GM12878 (cell line): Measurements from ENCODE around the gene OXA1L.

Source experiments
- ASH2L ChIP-seq: fragments of 300-600, 200-600 bp; sonication (generic); IDR thresholded peaks from 2 replicates; pipeline ENCODE4 v1.6.1; 2017; ENCODE audit warnings: low read depth, mild to moderate bottlenecking, borderline replicate concordance
- CEBPB ChIP-seq, 2 experiments: fragments of 150-350 bp in 1 of 2; IDR thresholded peaks; 2 replicates each; pipeline ENCODE4 v1.6.1; 2012 to 2014; ENCODE audit warnings: low read depth in 2 of 2, low read length in 2 of 2, borderline replicate concordance in 1 of 2, inconsistent platforms in 1 of 2
- CHD2 ChIP-seq: IDR thresholded peaks from 2 replicates; pipeline ENCODE4 v1.6.1; 2011; ENCODE audit warnings: low read depth, low read length, improper control_type of control experiment, borderline replicate concordance
- EP300 ChIP-seq, 2 experiments: fragments of 150-350 bp in 1 of 2; IDR thresholded peaks; 2 replicates each; pipeline ENCODE4 v1.6.1; 2011 to 2012; ENCODE audit warnings: low read depth in 2 of 2, low read length in 2 of 2, borderline replicate concordance in 1 of 2, improper control_type of control experiment in 1 of 2, inconsistent platforms in 1 of 2; ENCODE audit not compliant: control insufficient read depth in 1 of 2
- FOXK2 ChIP-seq: fragments of 450-650 bp; IDR thresholded peaks from 2 replicates; pipeline ENCODE4 v1.6.1; 2017; ENCODE audit warnings: mild to moderate bottlenecking, moderate library complexity
- MYC ChIP-seq: IDR thresholded peaks from 2 replicates; pipeline ENCODE4 v1.6.1; 2011; ENCODE audit warnings: mild to moderate bottlenecking, low read length, moderate library complexity, inconsistent platforms; ENCODE audit not compliant: insufficient read depth, insufficient replicate concordance, insufficient read length, severe bottlenecking
- NFIC ChIP-seq: IDR thresholded peaks from 2 replicates; pipeline ENCODE4 v1.6.1; 2012; ENCODE audit warnings: low read depth, mild to moderate bottlenecking, inconsistent platforms, low read length, moderate library complexity
- NR2C2 ChIP-seq: IDR thresholded peaks from 2 replicates; pipeline ENCODE4 v1.6.1; 2011; ENCODE audit warnings: borderline replicate concordance, low read depth; ENCODE audit not compliant: control insufficient read depth, insufficient read length
- TBL1XR1 ChIP-seq: IDR thresholded peaks from 2 replicates; pipeline ENCODE4 v1.6.1; 2012; ENCODE audit warnings: low read depth, low read length, improper control_type of control experiment
- YY1 ChIP-seq: IDR thresholded peaks from 2 replicates; pipeline ENCODE4 v1.6.1; 2011; ENCODE audit warnings: low read depth, mild to moderate bottlenecking, low read length
- TF ChIP-seq, protein P1 (sequence below): IDR thresholded peaks from 2 replicates; pipeline ENCODE4 v1.6.1; 2012; ENCODE audit warnings: low read depth, low read length, improper control_type of control experiment
- TF ChIP-seq, protein P2 (sequence below), 3 experiments: IDR thresholded peaks in 2 of 3; conservative IDR thresholded peaks in 1 of 3; 2 replicates each; pipeline ENCODE4 v1.5.1; 2011; ENCODE audit warnings: low read depth in 3 of 3, low read length in 3 of 3, mild to moderate bottlenecking in 3 of 3, control low read depth in 2 of 3, moderate library complexity in 2 of 3, inconsistent platforms in 1 of 3, mixed read lengths in 1 of 3; ENCODE audit not compliant: control insufficient read depth in 2 of 3, insufficient read depth in 1 of 3; ENCODE audit errors: extremely low read depth in 1 of 3
- TF ChIP-seq, protein P3 (sequence below): fragments of 450-650 bp; IDR thresholded peaks from 2 replicates; pipeline ENCODE4 v1.6.1; 2018; ENCODE audit warnings: borderline replicate concordance, mild to moderate bottlenecking; ENCODE audit not compliant: partially characterized antibody
- TF ChIP-seq, protein P4 (sequence below): IDR thresholded peaks from 2 replicates; pipeline ENCODE4 v1.6.1; 2012; ENCODE audit warnings: low read length, inconsistent platforms

DNA sequence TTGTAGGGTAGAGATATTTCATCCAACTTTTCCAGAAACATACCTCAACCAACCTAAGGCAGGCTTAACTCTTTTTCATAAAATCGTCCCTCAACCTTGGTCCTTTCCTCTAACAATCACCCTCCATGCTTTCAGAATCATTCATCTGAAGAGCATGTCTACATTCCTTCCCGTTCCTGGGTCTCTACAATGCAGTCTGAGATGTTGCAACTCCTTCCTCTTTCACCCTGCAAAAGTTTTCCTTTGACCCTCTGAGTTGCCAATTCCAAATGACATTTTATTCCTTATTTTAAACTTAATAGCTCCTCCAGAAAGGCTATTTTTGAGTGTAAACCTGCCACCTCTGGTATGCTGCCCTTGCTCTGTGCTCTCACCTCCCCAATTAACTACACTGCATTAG, 32.0 kb downstream of the OXA1L start:
- TF ChIP-seq, protein P1, sequence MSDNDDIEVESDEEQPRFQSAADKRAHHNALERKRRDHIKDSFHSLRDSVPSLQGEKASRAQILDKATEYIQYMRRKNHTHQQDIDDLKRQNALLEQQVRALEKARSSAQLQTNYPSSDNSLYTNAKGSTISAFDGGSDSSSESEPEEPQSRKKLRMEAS = no peak
- TF ChIP-seq CHD2 = no peak
- TF ChIP-seq CEBPB (IDR thresholded peaks at IDR 0.05; ENCODE audit: borderline replicate concordance in 1 of 2, low read depth in 2 of 2, low read length in 2 of 2) = no peak
- TF ChIP-seq, protein P2, sequence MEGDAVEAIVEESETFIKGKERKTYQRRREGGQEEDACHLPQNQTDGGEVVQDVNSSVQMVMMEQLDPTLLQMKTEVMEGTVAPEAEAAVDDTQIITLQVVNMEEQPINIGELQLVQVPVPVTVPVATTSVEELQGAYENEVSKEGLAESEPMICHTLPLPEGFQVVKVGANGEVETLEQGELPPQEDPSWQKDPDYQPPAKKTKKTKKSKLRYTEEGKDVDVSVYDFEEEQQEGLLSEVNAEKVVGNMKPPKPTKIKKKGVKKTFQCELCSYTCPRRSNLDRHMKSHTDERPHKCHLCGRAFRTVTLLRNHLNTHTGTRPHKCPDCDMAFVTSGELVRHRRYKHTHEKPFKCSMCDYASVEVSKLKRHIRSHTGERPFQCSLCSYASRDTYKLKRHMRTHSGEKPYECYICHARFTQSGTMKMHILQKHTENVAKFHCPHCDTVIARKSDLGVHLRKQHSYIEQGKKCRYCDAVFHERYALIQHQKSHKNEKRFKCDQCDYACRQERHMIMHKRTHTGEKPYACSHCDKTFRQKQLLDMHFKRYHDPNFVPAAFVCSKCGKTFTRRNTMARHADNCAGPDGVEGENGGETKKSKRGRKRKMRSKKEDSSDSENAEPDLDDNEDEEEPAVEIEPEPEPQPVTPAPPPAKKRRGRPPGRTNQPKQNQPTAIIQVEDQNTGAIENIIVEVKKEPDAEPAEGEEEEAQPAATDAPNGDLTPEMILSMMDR (IDR thresholded peaks at IDR 0.05 in 2 of 3, conservative IDR thresholded peaks at IDR 0.05 in 1 of 3; ENCODE audit: control insufficient read depth in 2 of 3, extremely low read depth in 1 of 3, insufficient read depth in 1 of 3, low read depth in 3 of 3, low read length in 3 of 3) = no peak
- TF ChIP-seq FOXK2 = no peak
- TF ChIP-seq NFIC = no peak
- no peak for TF ChIP-seq TBL1XR1
- no peak for TF ChIP-seq NR2C2
- TF ChIP-seq YY1 = no peak
- TF ChIP-seq, protein P3, sequence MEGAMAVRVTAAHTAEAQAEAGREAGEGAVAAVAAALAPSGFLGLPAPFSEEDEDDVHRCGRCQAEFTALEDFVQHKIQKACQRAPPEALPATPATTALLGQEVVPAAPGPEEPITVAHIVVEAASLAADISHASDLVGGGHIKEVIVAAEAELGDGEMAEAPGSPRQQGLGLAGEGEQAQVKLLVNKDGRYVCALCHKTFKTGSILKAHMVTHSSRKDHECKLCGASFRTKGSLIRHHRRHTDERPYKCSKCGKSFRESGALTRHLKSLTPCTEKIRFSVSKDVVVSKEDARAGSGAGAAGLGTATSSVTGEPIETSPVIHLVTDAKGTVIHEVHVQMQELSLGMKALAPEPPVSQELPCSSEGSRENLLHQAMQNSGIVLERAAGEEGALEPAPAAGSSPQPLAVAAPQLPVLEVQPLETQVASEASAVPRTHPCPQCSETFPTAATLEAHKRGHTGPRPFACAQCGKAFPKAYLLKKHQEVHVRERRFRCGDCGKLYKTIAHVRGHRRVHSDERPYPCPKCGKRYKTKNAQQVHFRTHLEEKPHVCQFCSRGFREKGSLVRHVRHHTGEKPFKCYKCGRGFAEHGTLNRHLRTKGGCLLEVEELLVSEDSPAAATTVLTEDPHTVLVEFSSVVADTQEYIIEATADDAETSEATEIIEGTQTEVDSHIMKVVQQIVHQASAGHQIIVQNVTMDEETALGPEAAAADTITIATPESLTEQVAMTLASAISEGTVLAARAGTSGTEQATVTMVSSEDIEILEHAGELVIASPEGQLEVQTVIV = no peak
- TF ChIP-seq, protein P4, sequence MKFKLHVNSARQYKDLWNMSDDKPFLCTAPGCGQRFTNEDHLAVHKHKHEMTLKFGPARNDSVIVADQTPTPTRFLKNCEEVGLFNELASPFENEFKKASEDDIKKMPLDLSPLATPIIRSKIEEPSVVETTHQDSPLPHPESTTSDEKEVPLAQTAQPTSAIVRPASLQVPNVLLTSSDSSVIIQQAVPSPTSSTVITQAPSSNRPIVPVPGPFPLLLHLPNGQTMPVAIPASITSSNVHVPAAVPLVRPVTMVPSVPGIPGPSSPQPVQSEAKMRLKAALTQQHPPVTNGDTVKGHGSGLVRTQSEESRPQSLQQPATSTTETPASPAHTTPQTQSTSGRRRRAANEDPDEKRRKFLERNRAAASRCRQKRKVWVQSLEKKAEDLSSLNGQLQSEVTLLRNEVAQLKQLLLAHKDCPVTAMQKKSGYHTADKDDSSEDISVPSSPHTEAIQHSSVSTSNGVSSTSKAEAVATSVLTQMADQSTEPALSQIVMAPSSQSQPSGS = no peak
- no peak for TF ChIP-seq EP300 (IDR thresholded peaks at IDR 0.05; ENCODE audit: borderline replicate concordance in 1 of 2, control insufficient read depth in 1 of 2, low read depth in 2 of 2, low read length in 2 of 2)
- TF ChIP-seq MYC = no peak
- no peak for TF ChIP-seq ASH2L
